OCI-LY7 (cell line): ENCODE data around the gene STIM1. TPM values are rescaled to one million over a fixed set of nuclear protein-coding genes. Genes with fewer than 3 reads are reported as not detected.

ENCODE experiments used
- BruUV-seq: library from RNA; stranded (reverse); fragments of 400-500 nt; replicated peaks from 2 replicates; lab custom pipeline; 2021; lab: Mats Ljungman, UMichigan
- CTCF ChIA-PET: fragments of 300-600 bp; sonication (Branson Sonifier 250); formaldehyde crosslinking; loops from one replicate; lab custom pipeline; 2022; ENCODE audit warnings: antibody characterized with exemption; ENCODE audit not compliant: unreplicated experiment; lab: Charles Lee
- POLR2A ChIA-PET: fragments of 300-600 bp; sonication (Branson Sonifier 250); formaldehyde crosslinking; loops from one replicate; lab custom pipeline; 2022; ENCODE audit warnings: antibody characterized with exemption; lab: Charles Lee
- DNase-seq: peaks from one replicate; pipeline ENCODE4 v3.0.0-alpha.2; 2015; ENCODE audit warnings: low spot score
- H2AFZ ChIP-seq: fragments of 200-600 bp; sonication (generic), shearing (Covaris generic); 2 replicates; pipeline ENCODE4 v1.6.1; 2014; ENCODE audit warnings: mild to moderate bottlenecking, antibody characterized with exemption, low read length, moderate library complexity
- H3K27ac ChIP-seq: fragments of 200-600 bp; sonication (generic); 2 replicates; pipeline ENCODE4 v1.5.1; 2014; ENCODE audit warnings: mixed run types, low read depth, mild to moderate bottlenecking, moderate library complexity, low read length, inconsistent platforms; ENCODE audit not compliant: poor library complexity, severe bottlenecking
- H3K36me3 ChIP-seq: fragments of 200-600 bp; sonication (generic); 2 replicates; pipeline ENCODE4 v1.6.1; 2014; ENCODE audit warnings: mild to moderate bottlenecking, antibody characterized with exemption, low read length, moderate library complexity, mixed read lengths; ENCODE audit not compliant: insufficient read depth
- H3K4me1 ChIP-seq: fragments of 200-600 bp; sonication (generic); 2 replicates; pipeline ENCODE4 v1.5.1; 2014; ENCODE audit warnings: mild to moderate bottlenecking, low read length; ENCODE audit not compliant: insufficient read depth, poor library complexity, severe bottlenecking
- H3K4me2 ChIP-seq: fragments of 200-600 bp; sonication (generic); 2 replicates; pipeline ENCODE4 v1.6.1; 2014; ENCODE audit warnings: mild to moderate bottlenecking, low read length
- H3K4me3 ChIP-seq: fragments of 200-600 bp; sonication (generic); 2 replicates; pipeline ENCODE4 v1.5.1; 2014; ENCODE audit warnings: mild to moderate bottlenecking, low read depth, low read length; ENCODE audit not compliant: poor library complexity, severe bottlenecking
- H3K79me2 ChIP-seq: fragments of 200-600 bp; sonication (generic); 2 replicates; pipeline ENCODE4 v1.6.1; 2016; ENCODE audit warnings: low read depth, mild to moderate bottlenecking, low read length, moderate library complexity, mixed read lengths; ENCODE audit not compliant: insufficient read depth
- H3K9me2 ChIP-seq: fragments of 200-600 bp; sonication (generic); 2 replicates; pipeline ENCODE4 v1.6.1; 2016; ENCODE audit warnings: mild to moderate bottlenecking, low read length, mixed read lengths; ENCODE audit not compliant: insufficient read depth
- H3K9me3 ChIP-seq: fragments of 200-600 bp; sonication (generic); 2 replicates; pipeline ENCODE4 v1.6.1; 2014; ENCODE audit warnings: mild to moderate bottlenecking, mixed run types, low read length, mixed read lengths
- H4K20me1 ChIP-seq: fragments of 200-600 bp; sonication (generic); 2 replicates; pipeline ENCODE4 v1.6.1; 2014; ENCODE audit warnings: mild to moderate bottlenecking, antibody characterized with exemption, low read length, moderate library complexity, mixed read lengths; ENCODE audit not compliant: insufficient read depth
- CTCF ChIP-seq: fragments of 200-600 bp; sonication (generic); conservative IDR thresholded peaks from 2 replicates; pipeline ENCODE4 v1.5.1; 2014; ENCODE audit warnings: mild to moderate bottlenecking, antibody characterized with exemption, low read length, moderate library complexity, mixed read lengths
- EZH2phosphoT487 ChIP-seq: fragments of 200-600 bp; sonication (generic); IDR thresholded peaks from 2 replicates; pipeline ENCODE4 v1.6.1; 2018; ENCODE audit warnings: low read depth, borderline replicate concordance, mild to moderate bottlenecking, mixed run types, antibody characterized with exemption, low read length, moderate library complexity, mixed read lengths
- intact Hi-C: fragments of 100-400 bp; cut with micrococcal nuclease; formaldehyde crosslinking; loops from one replicate; pipeline ENCODE4 v1.10.0; 2022; ENCODE audit not compliant: unreplicated experiment
- total RNA-seq, 2 experiments: library from RNA; depleted of rRNA in 1 of 2; stranded (reverse); fragments of >200 nt in 1 of 2; shearing (Covaris generic) in 1 of 2; gene quantifications; 2 replicates each; pipeline ENCODE4 v1.2.3, GENCODE V29; 2014 to 2022

Gene STIM1
- total RNA-seq, 2 experiments from 2014 or later, result 21.0 to 49.1 TPM

GRCh38 chr11:3956748-3957147, 101.3 kb downstream of the STIM1 start:
- intact Hi-C loops, result no loop called here
- H3K4me3 ChIP-seq, result no peak overlapping the region
- peaks cover 6% of the 10 kb centered on the region; the same call in 1 of the 2 replicates for H3K79me2 ChIP-seq
- TF ChIP-seq CTCF, result no peak
- TF ChIP-seq EZH2phosphoT487, result no peak
- ChIA-PET POLR2A (interaction anchor here (1.7 kb wide), 1 partner anchor 10 kb away, joined by 3 read pairs; no protein-coding TSS in a partner anchor), CTCF (no interaction called here)
- H3K36me3 ChIP-seq, result no peaks in the 10 kb centered on the region
- H3K9me2 ChIP-seq, result no peaks in the 10 kb centered on the region
- BruUV-seq, result no TSS peak
- no peak for DNase-seq
- H3K4me2 ChIP-seq, result no peak overlapping the region
- H2AFZ ChIP-seq, result no peak overlapping the region
- no peaks in the 10 kb centered on the region for H4K20me1 ChIP-seq
- H3K27ac ChIP-seq, result no peak overlapping the region
- no peaks in the 10 kb centered on the region for H3K9me3 ChIP-seq
- peaks cover 32% of the 10 kb centered on the region for H3K4me1 ChIP-seq

- intact Hi-C loops, result no loop called here
- no peaks in the 10 kb centered on the region for H4K20me1 ChIP-seq
- DNase-seq, result no peak
Measured at GRCh38 chr11:3957437-3957836, 102.0 kb downstream of the STIM1 start.

More at GRCh38 chr11:3957437-3957836, 102.0 kb downstream of the STIM1 start:
- H3K4me2 ChIP-seq, result no peak overlapping the region
- H3K27ac ChIP-seq, result no peak overlapping the region
- ChIA-PET POLR2A (interaction anchor here (1.4 kb wide), 1 partner anchor 102 kb away, joined by 8 read pairs; the partner anchor contains the start of gene STIM1), CTCF (no interaction called here)
- BruUV-seq, result no TSS peak
- peaks cover 31% of the 10 kb centered on the region for H3K4me1 ChIP-seq
- H3K4me3 ChIP-seq, result no peak overlapping the region
- no peaks in the 10 kb centered on the region for H3K36me3 ChIP-seq
- peaks cover 6% of the 10 kb centered on the region; the same call in 1 of the 2 replicates for H3K79me2 ChIP-seq
- H3K9me3 ChIP-seq, result no peaks in the 10 kb centered on the region
- no peaks in the 10 kb centered on the region for H3K9me2 ChIP-seq
- H2AFZ ChIP-seq, result no peak overlapping the region
- no peak for TF ChIP-seq CTCF
- no peak for TF ChIP-seq EZH2phosphoT487
